ENCODE results near the gene NKAIN2.
"Not testable (repeated sequence)": the region's sequence is repeated elsewhere in the genome, so short reads cannot be mapped to it uniquely, and the experiment has no call there.

NKAIN2 gene

DNA sequence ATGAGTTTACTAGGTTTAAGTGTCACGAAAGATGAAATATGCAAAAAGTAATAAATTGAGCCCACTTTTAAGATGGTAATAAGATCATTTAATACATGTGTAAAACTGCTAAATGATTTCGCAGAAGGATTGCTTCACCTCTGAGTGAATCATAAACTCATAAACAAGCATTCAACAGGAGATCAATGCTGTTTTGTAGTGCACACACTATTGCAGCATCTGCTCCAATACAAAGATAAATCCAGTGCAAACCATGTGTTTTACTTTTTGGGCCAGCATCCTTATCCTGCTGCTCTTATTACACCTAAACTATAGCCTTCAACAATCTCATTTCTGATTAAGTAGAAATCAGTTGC, 400.1 kb downstream of the NKAIN2 start:
- Histone ChIP-seq H3K9me3 (ENCODE audit: control insufficient read depth in 2 of 2, low read length in 2 of 2) (no peaks in the 10 kb centered on the region), H3K4me3 (ENCODE audit: low read length in 2 of 2) (no peak overlapping the region), H3K9ac (ENCODE audit: low read depth in 1 of 2, low read length in 2 of 2) (no peak overlapping the region), H3K4me1 (ENCODE audit: control insufficient read depth in 2 of 2, insufficient read depth in 2 of 2, low read length in 2 of 2) (no peaks in the 10 kb centered on the region), H3K36me3 (ENCODE audit: control insufficient read depth in 2 of 2, insufficient read depth in 2 of 2, low read length in 2 of 2) (no peaks in the 10 kb centered on the region), H3K27ac (ENCODE audit: low read depth in 2 of 2, low read length in 2 of 2) (no peak overlapping the region), H3K27me3 (ENCODE audit: control insufficient read depth in 2 of 2, insufficient read depth in 2 of 2, low read length in 2 of 2) (no peaks in the 10 kb centered on the region)

DNA sequence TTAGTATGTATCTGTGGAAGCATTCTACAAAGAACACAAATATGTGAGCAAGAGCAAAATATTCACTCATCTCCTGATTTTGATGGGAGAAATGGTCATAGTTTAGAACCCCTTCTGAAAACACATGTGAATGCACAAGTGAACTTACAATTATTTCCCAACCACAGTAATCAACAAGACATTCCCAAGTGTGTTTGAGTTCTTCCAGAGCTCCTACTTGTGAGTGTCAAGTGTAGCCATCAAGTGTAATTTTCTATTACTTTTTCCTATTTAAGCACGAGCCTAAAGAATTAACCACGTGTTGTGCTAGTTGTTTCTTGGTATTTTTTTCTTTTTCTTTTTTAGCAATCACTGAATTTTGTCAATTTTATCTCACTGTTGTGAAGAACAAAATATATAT, 402.3 kb downstream of the NKAIN2 start:
- no peaks in the 10 kb centered on the region for H3K4me1 ChIP-seq (ENCODE audit: control insufficient read depth in 2 of 2, insufficient read depth in 2 of 2, low read length in 2 of 2)
- H3K9me3 ChIP-seq (ENCODE audit: control insufficient read depth in 2 of 2, low read length in 2 of 2), result no peaks in the 10 kb centered on the region
- no peak overlapping the region for H3K4me3 ChIP-seq (ENCODE audit: low read length in 2 of 2)
- H3K36me3 ChIP-seq (ENCODE audit: control insufficient read depth in 2 of 2, insufficient read depth in 2 of 2, low read length in 2 of 2), result no peaks in the 10 kb centered on the region
- no peak overlapping the region for H3K27ac ChIP-seq (ENCODE audit: low read depth in 2 of 2, low read length in 2 of 2)
- H3K9ac ChIP-seq (ENCODE audit: low read depth in 1 of 2, low read length in 2 of 2), result no peak overlapping the region
- no peaks in the 10 kb centered on the region for H3K27me3 ChIP-seq (ENCODE audit: control insufficient read depth in 2 of 2, insufficient read depth in 2 of 2, low read length in 2 of 2)

DNA sequence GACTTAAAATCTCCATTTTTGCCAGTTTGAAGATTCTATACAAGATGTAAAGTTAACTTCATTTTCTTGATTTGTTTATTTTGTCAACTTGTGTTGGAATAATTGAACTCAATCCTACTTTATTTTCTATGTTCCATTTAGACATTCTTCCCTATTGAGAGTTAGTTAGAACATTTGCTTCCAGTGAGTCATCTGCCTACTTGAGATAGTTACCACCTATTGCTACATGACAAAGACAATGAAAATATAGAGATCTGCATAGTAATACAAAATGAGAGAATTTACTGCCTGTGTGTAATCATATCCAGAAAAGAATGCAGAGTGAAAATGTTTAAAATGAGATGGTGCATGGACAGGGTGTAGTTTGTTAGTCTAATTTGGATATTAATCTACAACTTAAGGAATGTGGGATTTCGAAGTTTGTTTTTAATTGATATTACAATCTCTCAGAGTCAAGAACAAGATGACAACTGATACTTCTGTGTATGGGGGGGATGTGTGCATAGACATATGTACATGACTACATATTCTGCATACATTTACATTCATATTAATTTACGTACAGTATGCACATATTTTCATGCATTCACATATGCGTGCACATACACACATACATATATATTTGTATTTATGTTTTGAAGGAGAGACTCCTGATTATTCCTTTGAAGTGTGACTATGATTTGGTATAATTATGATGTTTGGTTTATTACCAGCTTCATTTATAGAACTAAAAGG, 420.1 kb downstream of the NKAIN2 start:
- Histone ChIP-seq H3K9ac (ENCODE audit: low read depth in 1 of 2, low read length in 2 of 2) (no peak overlapping the region), H3K4me1 (ENCODE audit: control insufficient read depth in 2 of 2, insufficient read depth in 2 of 2, low read length in 2 of 2) (no peaks in the 10 kb centered on the region), H3K27ac (ENCODE audit: low read depth in 2 of 2, low read length in 2 of 2) (no peak overlapping the region), H3K27me3 (ENCODE audit: control insufficient read depth in 2 of 2, insufficient read depth in 2 of 2, low read length in 2 of 2) (no peaks in the 10 kb centered on the region), H3K9me3 (ENCODE audit: control insufficient read depth in 2 of 2, low read length in 2 of 2) (no peaks in the 10 kb centered on the region), H3K36me3 (ENCODE audit: control insufficient read depth in 2 of 2, insufficient read depth in 2 of 2, low read length in 2 of 2) (no peaks in the 10 kb centered on the region), H3K4me3 (ENCODE audit: low read length in 2 of 2) (no peak overlapping the region)

DNA sequence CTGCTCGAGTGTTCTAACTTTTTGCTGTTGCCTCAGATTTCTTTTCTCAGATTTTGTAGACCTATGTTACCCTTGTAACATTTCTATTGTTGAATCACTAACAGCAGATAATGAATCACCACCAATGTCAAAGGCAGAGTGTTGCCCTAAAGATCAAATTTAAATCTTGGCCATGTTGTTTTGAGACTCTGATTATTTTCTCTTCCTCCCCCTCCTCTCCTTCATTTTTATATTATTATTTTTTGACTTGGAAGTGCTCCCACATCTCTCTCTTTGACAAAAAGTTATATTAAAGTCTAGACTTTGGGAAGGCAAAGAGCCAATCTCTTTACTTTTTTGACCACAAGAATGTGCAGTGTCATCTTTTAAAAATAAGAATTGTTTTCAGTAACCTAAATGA, 422.7 kb downstream of the NKAIN2 start:
- no peak overlapping the region for H3K4me3 ChIP-seq (ENCODE audit: low read length in 2 of 2)
- no peaks in the 10 kb centered on the region for H3K36me3 ChIP-seq (ENCODE audit: control insufficient read depth in 2 of 2, insufficient read depth in 2 of 2, low read length in 2 of 2)
- no peak overlapping the region for H3K27ac ChIP-seq (ENCODE audit: low read depth in 2 of 2, low read length in 2 of 2)
- no peaks in the 10 kb centered on the region for H3K4me1 ChIP-seq (ENCODE audit: control insufficient read depth in 2 of 2, insufficient read depth in 2 of 2, low read length in 2 of 2)
- H3K27me3 ChIP-seq (ENCODE audit: control insufficient read depth in 2 of 2, insufficient read depth in 2 of 2, low read length in 2 of 2), result no peaks in the 10 kb centered on the region
- no peak overlapping the region for H3K9ac ChIP-seq (ENCODE audit: low read depth in 1 of 2, low read length in 2 of 2)
- H3K9me3 ChIP-seq (ENCODE audit: control insufficient read depth in 2 of 2, low read length in 2 of 2), result no peaks in the 10 kb centered on the region

DNA sequence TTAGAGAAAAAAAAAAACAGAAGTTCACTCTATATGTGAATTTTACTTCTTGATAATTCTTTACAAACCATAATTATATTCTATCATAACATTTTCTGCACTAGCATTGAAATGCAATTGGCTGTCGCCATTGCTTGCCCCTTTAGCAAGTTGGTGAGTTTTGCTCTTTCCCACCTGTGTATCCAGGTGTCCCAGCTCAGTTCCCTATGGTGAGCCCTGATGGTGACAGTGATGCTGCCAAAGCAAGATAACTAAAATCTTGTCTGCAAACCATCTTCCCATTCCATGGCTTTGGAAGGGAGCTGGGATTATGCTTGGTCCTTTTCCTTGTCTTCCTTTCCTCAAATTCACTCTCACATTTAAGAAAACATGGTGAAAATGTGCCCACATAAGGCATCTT, 429.6 kb downstream of the NKAIN2 start:
- H3K9ac ChIP-seq (ENCODE audit: low read depth in 1 of 2, low read length in 2 of 2), result no peak overlapping the region
- H3K4me3 ChIP-seq (ENCODE audit: low read length in 2 of 2), result no peak overlapping the region
- H3K9me3 ChIP-seq (ENCODE audit: control insufficient read depth in 2 of 2, low read length in 2 of 2), result no peaks in the 10 kb centered on the region
- no peaks in the 10 kb centered on the region for H3K27me3 ChIP-seq (ENCODE audit: control insufficient read depth in 2 of 2, insufficient read depth in 2 of 2, low read length in 2 of 2)
- no peaks in the 10 kb centered on the region for H3K36me3 ChIP-seq (ENCODE audit: control insufficient read depth in 2 of 2, insufficient read depth in 2 of 2, low read length in 2 of 2)
- no peaks in the 10 kb centered on the region for H3K4me1 ChIP-seq (ENCODE audit: control insufficient read depth in 2 of 2, insufficient read depth in 2 of 2, low read length in 2 of 2)
- H3K27ac ChIP-seq (ENCODE audit: low read depth in 2 of 2, low read length in 2 of 2), result no peak overlapping the region

DNA sequence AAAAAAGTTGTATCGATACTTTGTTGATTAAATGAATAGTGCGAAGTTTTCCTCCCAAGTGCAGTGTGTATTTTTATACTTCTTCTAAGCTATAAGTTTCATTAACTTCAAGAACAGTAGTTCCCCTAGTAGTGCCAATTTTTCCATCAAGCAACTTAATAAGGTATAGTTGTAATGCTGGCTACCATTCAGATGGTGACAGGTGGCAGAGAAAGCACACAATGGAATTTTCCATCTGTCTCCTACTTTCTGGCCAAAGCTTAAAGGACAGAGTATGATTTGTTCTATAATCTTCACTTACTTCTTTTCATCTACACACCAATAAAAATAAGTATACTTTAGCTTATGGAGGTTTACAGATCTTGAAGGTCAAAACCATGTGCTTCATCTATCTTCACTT, 431.1 kb downstream of the NKAIN2 start:
- Histone ChIP-seq H3K4me3 (ENCODE audit: low read length in 2 of 2) (no peak overlapping the region), H3K9me3 (ENCODE audit: control insufficient read depth in 2 of 2, low read length in 2 of 2) (no peaks in the 10 kb centered on the region), H3K27me3 (ENCODE audit: control insufficient read depth in 2 of 2, insufficient read depth in 2 of 2, low read length in 2 of 2) (no peaks in the 10 kb centered on the region), H3K27ac (ENCODE audit: low read depth in 2 of 2, low read length in 2 of 2) (no peak overlapping the region), H3K36me3 (ENCODE audit: control insufficient read depth in 2 of 2, insufficient read depth in 2 of 2, low read length in 2 of 2) (no peaks in the 10 kb centered on the region), H3K9ac (ENCODE audit: low read depth in 1 of 2, low read length in 2 of 2) (no peak overlapping the region), H3K4me1 (ENCODE audit: control insufficient read depth in 2 of 2, insufficient read depth in 2 of 2, low read length in 2 of 2) (no peaks in the 10 kb centered on the region)

DNA sequence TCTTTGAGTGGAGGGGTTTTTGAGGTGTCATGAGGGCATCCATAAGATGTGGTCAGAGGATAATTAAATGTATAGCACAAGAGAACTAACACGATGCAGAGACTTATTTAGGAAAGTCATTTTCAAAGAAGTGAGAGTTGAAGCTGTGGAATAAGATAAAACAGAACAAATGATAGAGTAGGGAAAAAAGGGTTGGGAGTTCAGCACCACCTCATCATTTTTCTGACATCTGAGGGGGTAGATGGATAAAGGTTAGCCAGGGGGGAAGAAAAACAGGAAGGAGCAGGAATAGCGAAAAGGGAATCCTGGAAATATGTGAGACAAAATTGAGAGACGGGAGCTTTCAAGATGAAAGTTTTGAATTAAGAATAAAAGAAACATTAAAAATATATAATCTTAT, 434.2 kb downstream of the NKAIN2 start:
- Histone ChIP-seq H3K36me3 (ENCODE audit: control insufficient read depth in 2 of 2, insufficient read depth in 2 of 2, low read length in 2 of 2) (no peaks in the 10 kb centered on the region), H3K27ac (ENCODE audit: low read depth in 2 of 2, low read length in 2 of 2) (no peak overlapping the region), H3K4me3 (ENCODE audit: low read length in 2 of 2) (no peak overlapping the region), H3K27me3 (ENCODE audit: control insufficient read depth in 2 of 2, insufficient read depth in 2 of 2, low read length in 2 of 2) (no peaks in the 10 kb centered on the region), H3K4me1 (ENCODE audit: control insufficient read depth in 2 of 2, insufficient read depth in 2 of 2, low read length in 2 of 2) (no peaks in the 10 kb centered on the region), H3K9ac (ENCODE audit: low read depth in 1 of 2, low read length in 2 of 2) (no peak overlapping the region), H3K9me3 (ENCODE audit: control insufficient read depth in 2 of 2, low read length in 2 of 2) (no peaks in the 10 kb centered on the region)

DNA sequence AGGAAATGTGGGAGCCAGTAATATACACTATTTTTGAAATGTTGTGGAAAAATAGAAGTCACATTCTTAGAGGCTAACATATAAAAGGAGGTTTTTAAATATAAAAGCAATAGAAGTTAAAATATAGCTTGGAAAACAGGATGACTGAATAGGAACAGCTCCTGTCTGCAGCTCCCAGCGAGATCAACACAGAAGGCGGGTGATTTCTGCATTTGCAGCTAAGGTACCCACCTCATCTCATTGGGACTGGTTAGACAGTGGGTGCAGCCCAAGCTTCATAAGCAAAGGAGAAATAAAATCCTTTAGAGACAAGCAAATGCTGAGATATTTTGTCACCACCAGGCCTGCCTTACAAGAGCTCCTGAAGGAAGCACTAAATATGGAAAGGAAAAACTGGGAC, 434.7 kb downstream of the NKAIN2 start:
- H3K27ac ChIP-seq (ENCODE audit: low read depth in 2 of 2, low read length in 2 of 2); H3K4me1 ChIP-seq (ENCODE audit: control insufficient read depth in 2 of 2, insufficient read depth in 2 of 2, low read length in 2 of 2); H3K27me3 ChIP-seq (ENCODE audit: control insufficient read depth in 2 of 2, insufficient read depth in 2 of 2, low read length in 2 of 2); H3K4me3 ChIP-seq (ENCODE audit: low read length in 2 of 2); H3K36me3 ChIP-seq (ENCODE audit: control insufficient read depth in 2 of 2, insufficient read depth in 2 of 2, low read length in 2 of 2); H3K9me3 ChIP-seq (ENCODE audit: control insufficient read depth in 2 of 2, low read length in 2 of 2); H3K9ac ChIP-seq (ENCODE audit: low read depth in 1 of 2, low read length in 2 of 2): not testable (repeated sequence)

DNA sequence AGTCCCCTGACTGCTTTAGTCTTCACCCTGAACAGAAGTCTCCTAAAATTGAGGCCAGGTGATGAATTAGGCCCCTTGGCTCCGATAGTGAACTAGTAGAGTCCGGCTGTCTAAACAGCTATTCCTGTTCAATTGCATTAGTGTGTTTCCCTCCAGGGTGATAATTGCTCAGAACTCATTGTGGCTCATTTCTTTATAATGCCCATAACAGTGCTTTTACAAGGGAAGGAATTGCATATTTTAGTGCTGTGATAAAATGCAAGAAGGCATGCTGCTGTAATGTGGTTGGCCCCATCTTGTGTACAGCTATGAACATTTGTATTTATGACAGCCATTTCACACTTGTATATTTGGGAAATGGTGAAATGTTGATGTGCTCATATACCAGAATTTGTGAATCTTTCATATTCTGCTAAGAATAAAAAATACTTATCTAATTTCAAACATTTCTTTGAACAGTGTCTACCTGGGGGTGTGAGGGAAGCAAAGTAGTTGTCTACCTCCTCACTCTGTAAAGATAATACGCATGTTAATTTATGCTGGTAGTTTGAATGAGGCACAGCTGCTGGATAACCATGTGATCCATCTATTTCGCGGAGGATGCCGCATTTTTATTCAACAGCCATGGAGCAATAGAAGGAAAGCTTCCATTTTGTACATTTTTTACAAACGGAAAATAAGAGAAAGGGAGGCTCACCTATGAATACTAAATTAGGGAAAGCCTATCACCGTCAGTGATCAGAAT, 451.4 kb downstream of the NKAIN2 start:
- no peaks in the 10 kb centered on the region for H3K9me3 ChIP-seq (ENCODE audit: control insufficient read depth in 2 of 2, low read length in 2 of 2)
- no peaks in the 10 kb centered on the region for H3K27me3 ChIP-seq (ENCODE audit: control insufficient read depth in 2 of 2, insufficient read depth in 2 of 2, low read length in 2 of 2)
- no peak overlapping the region for H3K27ac ChIP-seq (ENCODE audit: low read depth in 2 of 2, low read length in 2 of 2)
- H3K9ac ChIP-seq (ENCODE audit: low read depth in 1 of 2, low read length in 2 of 2), result no peak overlapping the region
- no peak overlapping the region for H3K4me3 ChIP-seq (ENCODE audit: low read length in 2 of 2)
- H3K36me3 ChIP-seq (ENCODE audit: control insufficient read depth in 2 of 2, insufficient read depth in 2 of 2, low read length in 2 of 2), result no peaks in the 10 kb centered on the region
- no peaks in the 10 kb centered on the region for H3K4me1 ChIP-seq (ENCODE audit: control insufficient read depth in 2 of 2, insufficient read depth in 2 of 2, low read length in 2 of 2)

DNA sequence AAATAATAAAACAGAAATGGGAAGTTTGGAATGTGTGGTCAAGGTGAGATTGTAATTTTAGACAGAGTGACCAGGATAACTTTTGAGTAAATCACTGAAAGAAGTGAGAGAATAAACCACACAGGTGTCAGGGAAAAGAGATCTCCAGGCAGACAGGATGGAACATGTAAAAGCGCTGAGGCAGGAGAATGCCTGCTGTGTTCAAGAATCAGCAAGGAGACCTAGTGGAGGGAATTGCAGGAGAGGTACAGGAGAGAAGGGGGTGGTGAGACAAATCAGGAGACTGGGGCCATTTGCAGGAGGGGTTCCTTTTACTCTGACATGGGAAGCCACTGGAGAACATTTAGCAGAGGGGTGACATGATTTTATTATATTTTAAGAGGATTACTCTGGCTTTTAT, 456.7 kb downstream of the NKAIN2 start:
- Histone ChIP-seq H3K27ac (ENCODE audit: low read depth in 2 of 2, low read length in 2 of 2) (no peak overlapping the region), H3K9me3 (ENCODE audit: control insufficient read depth in 2 of 2, low read length in 2 of 2) (no peaks in the 10 kb centered on the region), H3K27me3 (ENCODE audit: control insufficient read depth in 2 of 2, insufficient read depth in 2 of 2, low read length in 2 of 2) (no peaks in the 10 kb centered on the region), H3K4me3 (ENCODE audit: low read length in 2 of 2) (no peak overlapping the region), H3K4me1 (ENCODE audit: control insufficient read depth in 2 of 2, insufficient read depth in 2 of 2, low read length in 2 of 2) (no peaks in the 10 kb centered on the region), H3K36me3 (ENCODE audit: control insufficient read depth in 2 of 2, insufficient read depth in 2 of 2, low read length in 2 of 2) (no peaks in the 10 kb centered on the region), H3K9ac (ENCODE audit: low read depth in 1 of 2, low read length in 2 of 2) (no peak overlapping the region)

All from mucosa of rectum (tissue), 2 donors.